H1 (cell line): ENCODE results near the gene GSG1L2. TPM values are rescaled to one million over a fixed set of nuclear protein-coding genes. Genes with fewer than 3 reads are reported as not detected.

ENCODE experiments used
- CHD2 ChIP-seq: IDR thresholded peaks from 2 replicates; pipeline ENCODE4 v1.6.1; 2012; ENCODE audit warnings: low read length, improper control_type of control experiment
- CHD7 ChIP-seq: fragments of 300-600 bp; sonication (generic); IDR thresholded peaks from 2 replicates; pipeline ENCODE4 v1.7.1; 2012; ENCODE audit warnings: low read length, moderate library complexity, mild to moderate bottlenecking, inconsistent platforms; ENCODE audit not compliant: insufficient replicate concordance
- KDM4A ChIP-seq: IDR thresholded peaks from one replicate; pipeline ENCODE4 v1.7.1; 2012; ENCODE audit warnings: low read depth, mild to moderate bottlenecking, moderate library complexity, low read length, inconsistent platforms; ENCODE audit not compliant: severe bottlenecking
- RAD21 ChIP-seq, 2 experiments: IDR thresholded peaks in 1 of 2; conservative IDR thresholded peaks in 1 of 2; 2 replicates each; pipeline ENCODE4 v1.6.1; 2011; ENCODE audit warnings: low read depth in 2 of 2, low read length in 2 of 2, improper control_type of control experiment in 1 of 2, inconsistent platforms in 1 of 2, mild to moderate bottlenecking in 1 of 2, moderate library complexity in 1 of 2
- SIN3A ChIP-seq, 2 experiments: IDR thresholded peaks in 1 of 2; conservative IDR thresholded peaks in 1 of 2; 2 replicates each; pipeline ENCODE4 v1.6.1; 2011 to 2012; ENCODE audit warnings: low read length in 2 of 2, improper control_type of control experiment in 1 of 2, low read depth in 1 of 2, mild to moderate bottlenecking in 1 of 2
- TBP ChIP-seq: IDR thresholded peaks from 2 replicates; pipeline ENCODE4 v1.6.1; 2011; ENCODE audit warnings: low read depth, low read length, improper control_type of control experiment
- polyA plus RNA-seq, 7 experiments: library from polyadenylated mRNA; depleted of rRNA in 3 of 7; stranded (reverse) in 5 of 7; unstranded in 2 of 7; fragments of >200 nt in 5 of 7; fragments of 200-250 nt in 2 of 7; gene quantifications; 1 replicate in 5 of 7; 2 replicates in 1 of 7; 4 replicates in 1 of 7; pipeline versions ENCODE4 v1.2.1 to v1.2.3, GENCODE V29; 2011 to 2013; ENCODE audit warnings: missing spikeins in 2 of 7, mixed read lengths in 2 of 7
- total RNA-seq: library from RNA; stranded (reverse); fragmentation: NEBNext Ultra II Directional; extraction: Animal tissue kit (Norgen Biotek cat#: 25700); gene quantifications from 2 replicates; pipeline ENCODE4 v1.2.1, GENCODE V29; 2021

Gene GSG1L2
- total and polyA plus RNA-seq, 2 of the 8 experiments (the other 6 are each of a cell fraction or from before 2014, with no cell fraction given), result not detected

DNA sequence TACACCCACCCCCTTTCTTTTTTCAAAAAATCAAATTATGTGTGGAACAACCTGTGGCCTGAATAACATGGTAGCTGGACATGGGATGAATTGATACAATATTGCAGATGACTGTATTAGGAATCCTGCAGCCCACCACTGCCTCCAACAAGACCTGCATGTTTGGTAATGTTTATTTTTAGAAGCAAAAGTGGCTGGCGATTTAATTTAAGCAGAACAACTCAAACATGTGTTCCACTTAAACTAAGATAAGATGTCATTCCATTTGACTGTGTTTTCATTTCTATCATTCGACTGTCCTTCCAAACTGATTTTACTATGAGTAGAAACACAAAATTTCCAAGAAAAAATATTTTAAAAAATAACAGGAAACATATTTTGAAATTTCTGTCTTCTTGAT is 20.4 kb downstream of the GSG1L2 start (continued):
- TF ChIP-seq CHD7 (no peak), SIN3A (conservative IDR thresholded peaks at IDR 0.05 in 1 of 2, IDR thresholded peaks at IDR 0.05 in 1 of 2; ENCODE audit: low read depth in 1 of 2, low read length in 2 of 2) (no peak), TBP (no peak), RAD21 (IDR thresholded peaks at IDR 0.05 in 1 of 2, conservative IDR thresholded peaks at IDR 0.05 in 1 of 2; ENCODE audit: low read depth in 2 of 2, low read length in 2 of 2) (no peak), KDM4A (no peak), CHD2 (no peak)
